ENCODE results near the gene OR2S2.

- TF ChIP-seq CTCF (IDR thresholded peaks at IDR 0.05; ENCODE audit: extremely low read depth in 1 of 2, insufficient read depth in 1 of 2, low read depth in 1 of 2, low read length in 2 of 2): no peak
- no peak for TF ChIP-seq EZH2 (IDR thresholded peaks at IDR 0.05; ENCODE audit: borderline replicate concordance, low read depth, low read length, severe bottlenecking)
- no peak for TF ChIP-seq JUN (IDR thresholded peaks at IDR 0.05; ENCODE audit: borderline replicate concordance, insufficient read depth, insufficient read length, low read depth)
- no peak for TF ChIP-seq POLR2AphosphoS5 (IDR thresholded peaks at IDR 0.05; ENCODE audit: insufficient read depth, low read depth, low read length)
- no peak for TF ChIP-seq POLR2A (IDR thresholded peaks at IDR 0.05; ENCODE audit: low read depth, low read length)
- no peak for TF ChIP-seq MYC (IDR thresholded peaks at IDR 0.05; ENCODE audit: low read depth, low read length)
- TF ChIP-seq MAX (IDR thresholded peaks at IDR 0.05; ENCODE audit: insufficient read depth, insufficient read length): no peak
- no peak for TF ChIP-seq FOS (IDR thresholded peaks at IDR 0.05; ENCODE audit: borderline replicate concordance, insufficient read depth, low read length)
- no peak for TF ChIP-seq GATA2 (IDR thresholded peaks at IDR 0.05; ENCODE audit: insufficient read depth, insufficient read length, low read depth, low read length)
Measured at GRCh38 chr9:35930989-35931388, 27.0 kb downstream of the OR2S2 start.

All from endothelial cell of umbilical vein (primary cell).